ENCODE data around the gene IPO8.
"Not testable (repeated sequence)": the region's sequence is repeated elsewhere in the genome, so short reads cannot be mapped to it uniquely, and the experiment has no call there.

The IPO8 gene

DNA sequence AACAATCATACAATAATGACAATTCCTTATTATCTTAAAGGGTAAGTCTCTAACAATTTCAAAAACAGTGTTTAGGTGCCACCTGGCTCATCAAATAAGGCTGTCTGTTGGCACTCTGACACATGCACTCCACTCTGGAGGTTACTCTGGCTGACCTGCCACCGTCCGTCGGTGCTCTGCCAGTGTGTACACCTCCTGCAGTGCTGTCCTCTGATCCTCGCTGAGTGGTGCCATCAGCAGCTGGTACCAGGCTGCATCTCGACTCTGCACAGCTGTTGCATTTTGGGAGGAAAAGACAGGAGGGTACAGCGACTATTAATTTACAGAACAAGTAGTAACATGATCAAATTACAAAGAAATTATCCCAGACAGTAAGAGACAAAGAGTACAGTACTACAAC lies 63.9 kb downstream of the IPO8 start:
- no peak for DNase-seq (ENCODE audit: low spot score)
- no peak for TF ChIP-seq CTCF (conservative IDR thresholded peaks at IDR 0.05; ENCODE audit: low read depth)
- CTCF ChIA-PET = no interaction called here
- H3K27ac ChIP-seq = no peak overlapping the region
- POLR2A ChIA-PET (ENCODE audit: low non-redundant PET) = no interaction called here

DNA sequence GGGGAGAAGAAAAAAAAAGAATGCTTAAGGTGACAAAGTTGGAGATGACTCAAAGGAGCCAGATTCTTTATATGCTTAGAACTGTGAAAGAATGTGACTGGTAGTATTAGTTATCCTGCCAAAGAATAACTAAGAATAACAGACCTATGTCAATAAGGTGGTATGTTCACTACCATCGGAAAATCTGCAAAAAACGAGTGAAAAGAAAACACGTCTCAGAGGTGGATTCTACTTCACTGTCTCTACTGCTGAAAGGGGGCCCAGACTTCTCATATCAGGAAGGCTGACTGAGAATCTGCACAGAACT lies 64.7 kb downstream of the IPO8 start:
- H3K27ac ChIP-seq = no peak overlapping the region
- TF ChIP-seq CTCF (conservative IDR thresholded peaks at IDR 0.05; ENCODE audit: low read depth) = no peak
- ChIA-PET POLR2A (ENCODE audit: low non-redundant PET) (no interaction called here), CTCF (interaction anchor here (1.0 kb wide), 1 partner anchor 10 kb away, joined by 3 read pairs; no protein-coding TSS in a partner anchor)
- DNase-seq (ENCODE audit: low spot score) = no peak

- ChIA-PET CTCF (interaction anchor here (1.0 kb wide), 1 partner anchor 11 kb away, joined by 3 read pairs; no protein-coding TSS in a partner anchor), POLR2A (ENCODE audit: low non-redundant PET) (no interaction called here)
- TF ChIP-seq CTCF (conservative IDR thresholded peaks at IDR 0.05; ENCODE audit: low read depth) = no peak
- DNase-seq (ENCODE audit: low spot score) = no peak
- H3K27ac ChIP-seq = no peak overlapping the region
Observed at GRCh38 chr12:30630076-30630978, 65.3 kb downstream of the IPO8 start.

DNA sequence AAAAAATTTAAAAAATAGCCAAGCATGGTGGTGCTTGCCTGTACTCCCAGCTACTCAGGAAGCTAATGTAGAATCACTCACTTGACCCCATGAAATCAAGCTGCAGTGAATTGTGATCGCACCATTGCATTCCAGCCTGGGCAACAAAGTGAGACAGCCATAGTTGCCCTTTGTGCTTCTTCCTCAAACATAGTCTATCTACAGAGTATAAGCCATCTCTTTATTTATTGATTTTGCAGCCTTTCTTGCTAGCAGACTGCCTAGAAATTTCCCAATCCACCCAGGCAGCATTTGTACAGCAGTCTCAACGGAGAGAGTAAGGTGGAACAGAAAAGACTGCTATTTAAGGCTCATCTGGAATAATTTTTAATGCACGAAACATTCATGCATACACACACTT lies 68.8 kb downstream of the IPO8 start:
- no peak overlapping the region for H3K27ac ChIP-seq
- CTCF ChIA-PET = no interaction called here
- DNase-seq (ENCODE audit: low spot score) = no peak
- no peak for TF ChIP-seq CTCF (conservative IDR thresholded peaks at IDR 0.05; ENCODE audit: low read depth)
- POLR2A ChIA-PET (ENCODE audit: low non-redundant PET) = no interaction called here

DNA sequence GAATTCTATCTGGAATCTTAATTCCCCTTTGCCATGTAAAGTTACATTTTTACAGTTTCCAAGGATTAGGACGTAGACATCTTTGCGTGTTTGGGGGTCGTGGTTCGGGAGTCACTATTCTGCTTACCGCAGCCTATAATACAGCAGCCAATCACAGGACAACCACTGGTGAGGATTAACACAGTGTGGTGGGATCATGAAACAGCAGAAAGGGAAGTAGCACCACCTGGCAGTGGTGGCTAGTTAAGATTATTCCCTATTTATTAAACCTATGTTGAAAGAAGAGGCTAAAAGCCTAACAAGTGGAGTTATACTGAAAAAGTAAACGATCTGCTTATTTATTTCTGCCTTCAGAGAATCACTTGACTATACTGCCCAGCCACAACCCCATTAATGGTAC lies 71.7 kb downstream of the IPO8 start:
- ChIA-PET POLR2A (ENCODE audit: low non-redundant PET) (no interaction called here), CTCF (no interaction called here)
- no peak for DNase-seq (ENCODE audit: low spot score)
- no peak for TF ChIP-seq CTCF (conservative IDR thresholded peaks at IDR 0.05; ENCODE audit: low read depth)
- no peak overlapping the region for H3K27ac ChIP-seq

DNA sequence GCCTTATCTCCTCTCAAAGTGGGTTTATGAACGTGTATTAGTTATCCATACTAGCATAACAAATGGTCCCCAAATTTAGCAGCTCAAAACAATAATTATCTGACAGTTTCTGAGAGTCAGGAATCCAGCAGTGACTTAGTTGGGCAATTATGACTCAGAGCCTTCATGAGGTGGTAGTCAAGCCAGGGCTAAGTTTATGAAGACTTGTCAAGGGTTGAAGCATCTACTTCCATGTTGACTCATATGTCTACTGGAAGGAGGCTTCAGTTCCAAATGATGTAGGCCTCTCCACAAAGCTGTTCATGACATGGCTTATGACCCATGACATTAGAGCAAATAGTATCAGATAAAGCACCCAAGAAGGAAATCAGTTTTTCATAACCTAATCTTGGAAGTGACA lies 73.2 kb downstream of the IPO8 start:
- ChIA-PET POLR2A (ENCODE audit: low non-redundant PET) (no interaction called here), CTCF (no interaction called here)
- peak; percentile 16 for DNase-seq (ENCODE audit: low spot score)
- no peak overlapping the region for H3K27ac ChIP-seq
- no peak for TF ChIP-seq CTCF (conservative IDR thresholded peaks at IDR 0.05; ENCODE audit: low read depth)

DNA sequence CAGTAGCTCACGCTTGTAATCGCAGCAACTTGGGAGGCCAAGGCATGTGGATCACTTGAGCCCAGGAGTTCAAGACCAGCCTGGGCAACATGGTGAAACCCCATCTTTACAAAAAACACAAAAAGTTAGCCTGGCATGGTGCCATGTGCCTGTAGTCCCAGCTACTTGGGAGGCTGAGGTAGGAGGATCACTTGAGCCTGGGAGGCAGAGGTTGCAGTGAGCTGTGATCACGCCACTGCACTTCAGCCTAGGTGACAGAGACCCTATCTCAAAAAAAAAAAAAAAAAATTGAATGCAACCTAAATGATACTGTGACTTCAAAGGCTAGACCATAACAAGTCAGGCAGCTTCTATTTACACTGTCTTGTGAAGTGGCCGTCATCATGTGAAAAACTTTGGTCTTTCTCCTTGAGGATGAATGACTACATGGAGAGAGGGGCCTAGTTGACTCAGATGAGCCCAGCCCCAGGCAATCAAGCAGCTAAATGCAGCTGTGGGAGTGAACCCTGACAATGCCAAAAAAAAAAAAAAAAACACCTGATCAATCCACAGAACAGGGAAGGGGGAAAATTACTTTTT lies 73.9 kb downstream of the IPO8 start:
- CTCF ChIA-PET = interaction anchor here (0.5 kb wide), 1 partner anchor 768 kb away, joined by 7 read pairs; no protein-coding TSS in a partner anchor
- H3K27ac ChIP-seq; POLR2A ChIA-PET (ENCODE audit: low non-redundant PET); DNase-seq (ENCODE audit: low spot score): not testable (repeated sequence)
